ENCODE measurements around the gene UTP20.

- no peak for TF ChIP-seq POLR2A (IDR thresholded peaks at IDR 0.05; ENCODE audit: low read depth)
- TF ChIP-seq CTCF (IDR thresholded peaks at IDR 0.05) = no peak
Observed at GRCh38 chr12:101379149-101379548, 99.2 kb downstream of the UTP20 start.
